Stimulated activated CD8-positive, alpha-beta memory T cell treated with anti-CD3 and anti-CD28 coated beads, Interleukin-4, amount 100 ng/mL, for 24 hours (primary cell): ENCODE results near the gene OR7G3.

Experiments used
- DNase-seq: peaks from one replicate; pipeline ENCODE4 v3.0.0-alpha.2; 2020; ENCODE audit warnings: low read depth

Gene OR7G3

GRCh38 chr19:9126900-9127405 is at the start of gene OR7G3:
Gene OR7G3 (minus strand): TSS chr19:9126950. CDS start chr19:9126950, 0 bp downstream.
- no peak for DNase-seq

GRCh38 chr19:9175326-9175725 is 48.6 kb upstream of the OR7G3 start:
- DNase-seq = no peak

- no peak for DNase-seq
These were observed 44.7 kb upstream of the OR7G3 start for GRCh38 chr19:9171393-9171991.

GRCh38 chr19:9166846-9167245 is 40.1 kb upstream of the OR7G3 start:
- DNase-seq = no peak

GRCh38 chr19:9165261-9165660 is 38.5 kb upstream of the OR7G3 start:
- DNase-seq = no peak

- DNase-seq = no peak
These were observed 34.7 kb upstream of the OR7G3 start for GRCh38 chr19:9161427-9161826.

GRCh38 chr19:9159891-9160290 is 33.1 kb upstream of the OR7G3 start:
- DNase-seq = no peak

GRCh38 chr19:9156304-9156703 is 29.6 kb upstream of the OR7G3 start:
- no peak for DNase-seq

GRCh38 chr19:9155591-9155990 is 28.8 kb upstream of the OR7G3 start:
- DNase-seq = no peak

GRCh38 chr19:9151367-9151766 is 24.6 kb upstream of the OR7G3 start:
- no peak for DNase-seq

- no peak for DNase-seq
These were observed 23.9 kb upstream of the OR7G3 start for GRCh38 chr19:9150650-9151049.

GRCh38 chr19:9149997-9150396 is 23.2 kb upstream of the OR7G3 start:
- DNase-seq = no peak

- no peak for DNase-seq
These were observed 21.9 kb upstream of the OR7G3 start for GRCh38 chr19:9148697-9149096.

GRCh38 chr19:9146882-9147281 is 20.1 kb upstream of the OR7G3 start:
- DNase-seq = no peak

- no peak for DNase-seq
These were observed 18.2 kb upstream of the OR7G3 start for GRCh38 chr19:9144920-9145319.

GRCh38 chr19:9140159-9140874 is 13.6 kb upstream of the OR7G3 start, which contains the start of gene ZNF317:
Gene ZNF317 (plus strand): TSS chr19:9140397. CDS start chr19:9156017, 15,620 bp downstream.
- peak; percentile 82 for DNase-seq

- no peak for DNase-seq
These were observed 12.9 kb upstream of the OR7G3 start for GRCh38 chr19:9139609-9140158.

GRCh38 chr19:9132422-9132821 is 5.7 kb upstream of the OR7G3 start:
- no peak for DNase-seq

- no peak for DNase-seq
These were observed 4.2 kb upstream of the OR7G3 start for GRCh38 chr19:9130965-9131364.

- DNase-seq = no peak
These were observed 1.4 kb upstream of the OR7G3 start for GRCh38 chr19:9128171-9128570.

GRCh38 chr19:9116547-9116946 is 10.2 kb downstream of the OR7G3 start:
- no peak for DNase-seq

- no peak for DNase-seq
These were observed 11.4 kb downstream of the OR7G3 start, which contains the start of gene OR7G1 for GRCh38 chr19:9115307-9115813. Gene OR7G1 (minus strand): TSS chr19:9115763. CDS start chr19:9115763, 0 bp downstream.

- no peak for DNase-seq
These were observed 16.8 kb downstream of the OR7G3 start for GRCh38 chr19:9109959-9110358.
